Upper lobe of right lung (tissue), 1 donor: ENCODE measurements around the gene VCAN. TPM values are rescaled to one million over a fixed set of nuclear protein-coding genes. Genes with fewer than 3 reads are reported as not detected.

Source experiments
- ATAC-seq: fragments of 200-7000 bp; cut with Tn5 transposase; one replicate; pipeline ENCODE4 v1.9.1; 2020; ENCODE audit warnings: mild to moderate bottlenecking, moderate library complexity
- DNase-seq: peaks from one replicate; pipeline ENCODE4 v3.0.0-alpha.2; 2020
- H3K27ac ChIP-seq: fragments of 200-600 bp; one replicate; pipeline ENCODE4 v1.8.0; 2022
- H3K27me3 ChIP-seq: fragments of 200-600 bp; one replicate; pipeline ENCODE4 v1.8.0; 2022; ENCODE audit warnings: mild to moderate bottlenecking
- H3K36me3 ChIP-seq: fragments of 200-600 bp; one replicate; pipeline ENCODE4 v1.8.0; 2022
- H3K4me1 ChIP-seq: fragments of 200-600 bp; one replicate; pipeline ENCODE4 v1.8.0; 2022
- H3K4me3 ChIP-seq: fragments of 200-600 bp; one replicate; pipeline ENCODE4 v1.8.0; 2022; ENCODE audit warnings: mild to moderate bottlenecking
- H3K9me3 ChIP-seq: fragments of 200-600 bp; one replicate; pipeline ENCODE4 v1.8.0; 2022
- intact Hi-C: fragments of 100-400 bp; cut with DNase I; formaldehyde crosslinking; loops from one replicate; pipeline ENCODE4 v1.11.0; 2022
- total RNA-seq: library from RNA; stranded (reverse); fragmentation: NEBNext Ultra II Directional; extraction: Animal tissue kit (Norgen Biotek cat#: 25700); gene quantifications from one replicate; pipeline ENCODE4 v1.2.1, GENCODE V29; 2021
- TF ChIP-seq, protein P1 (sequence below): fragments of 200-600 bp; IDR thresholded peaks from one replicate; pipeline ENCODE4 v1.8.0; 2022; ENCODE audit warnings: antibody characterized with exemption
- donor health status: DM: no; HTN: yes; CAD: no; lungs with severe emphysema.

The VCAN gene
- total RNA-seq, 1 donor from 2014 or later = 90.0 TPM

DNA sequence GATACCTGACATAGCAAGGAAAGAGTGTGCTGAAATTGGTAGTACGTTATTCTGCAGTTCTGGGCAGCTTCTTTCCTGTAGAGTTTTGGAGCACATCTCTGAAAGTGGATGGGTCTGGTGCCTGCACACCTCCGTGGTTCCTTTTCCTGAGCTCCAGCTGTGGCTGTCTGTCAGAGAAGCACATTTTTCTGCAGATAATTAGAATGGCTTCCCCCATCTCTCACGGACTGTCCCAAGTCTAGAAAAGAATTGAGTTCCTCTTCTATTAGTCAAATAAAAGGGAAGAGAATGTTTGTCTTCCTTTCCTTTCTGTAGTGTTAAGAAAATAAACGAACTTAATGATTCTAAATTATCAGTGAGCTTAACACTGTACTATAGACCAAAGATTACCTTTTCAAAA lies 55.7 kb downstream of the VCAN start:
- no peak for DNase-seq
- H3K27ac ChIP-seq = no peak overlapping the region
- no peaks in the 10 kb centered on the region for H3K27me3 ChIP-seq
- no peaks in the 10 kb centered on the region for H3K9me3 ChIP-seq
- H3K4me3 ChIP-seq = no peak overlapping the region
- intact Hi-C loops = no loop called here
- no peaks in the 10 kb centered on the region for H3K36me3 ChIP-seq
- H3K4me1 ChIP-seq = no peaks in the 10 kb centered on the region
- ATAC-seq = no peak
- TF ChIP-seq, protein P1, sequence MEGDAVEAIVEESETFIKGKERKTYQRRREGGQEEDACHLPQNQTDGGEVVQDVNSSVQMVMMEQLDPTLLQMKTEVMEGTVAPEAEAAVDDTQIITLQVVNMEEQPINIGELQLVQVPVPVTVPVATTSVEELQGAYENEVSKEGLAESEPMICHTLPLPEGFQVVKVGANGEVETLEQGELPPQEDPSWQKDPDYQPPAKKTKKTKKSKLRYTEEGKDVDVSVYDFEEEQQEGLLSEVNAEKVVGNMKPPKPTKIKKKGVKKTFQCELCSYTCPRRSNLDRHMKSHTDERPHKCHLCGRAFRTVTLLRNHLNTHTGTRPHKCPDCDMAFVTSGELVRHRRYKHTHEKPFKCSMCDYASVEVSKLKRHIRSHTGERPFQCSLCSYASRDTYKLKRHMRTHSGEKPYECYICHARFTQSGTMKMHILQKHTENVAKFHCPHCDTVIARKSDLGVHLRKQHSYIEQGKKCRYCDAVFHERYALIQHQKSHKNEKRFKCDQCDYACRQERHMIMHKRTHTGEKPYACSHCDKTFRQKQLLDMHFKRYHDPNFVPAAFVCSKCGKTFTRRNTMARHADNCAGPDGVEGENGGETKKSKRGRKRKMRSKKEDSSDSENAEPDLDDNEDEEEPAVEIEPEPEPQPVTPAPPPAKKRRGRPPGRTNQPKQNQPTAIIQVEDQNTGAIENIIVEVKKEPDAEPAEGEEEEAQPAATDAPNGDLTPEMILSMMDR = no peak

DNA sequence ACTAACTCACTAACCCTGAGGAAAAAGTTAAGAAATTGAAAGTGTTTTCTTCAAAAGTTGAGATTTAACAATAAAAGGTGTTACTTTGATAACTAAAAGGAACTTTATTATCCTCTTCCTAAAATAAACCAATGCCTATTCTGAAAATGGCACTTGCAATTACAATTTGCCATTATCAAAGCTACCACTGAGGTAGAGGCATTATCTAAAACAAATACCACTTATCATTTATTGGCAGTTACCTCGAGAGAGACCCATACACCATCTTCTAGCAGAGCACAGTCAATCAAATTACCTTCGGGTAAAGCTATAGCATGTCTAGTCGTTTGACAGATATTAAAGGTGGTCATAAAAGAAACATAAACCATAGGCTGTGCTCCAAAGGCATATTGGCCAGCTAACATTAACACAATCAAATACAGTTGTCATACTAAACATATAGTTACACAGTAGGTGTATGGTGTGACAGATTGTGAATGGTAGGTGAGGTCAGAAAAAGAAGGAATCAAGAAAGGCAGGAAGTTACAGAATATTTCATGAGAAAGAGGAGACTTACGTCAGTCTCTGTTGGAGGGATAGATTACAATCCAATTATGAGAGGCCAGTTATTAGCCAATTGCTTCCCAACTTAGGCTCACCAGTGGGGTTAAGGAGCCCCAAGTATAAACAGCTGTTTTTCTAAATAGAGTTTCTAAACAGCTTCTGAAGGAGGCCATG lies 56.3 kb downstream of the VCAN start:
- H3K4me1 ChIP-seq = no peaks in the 10 kb centered on the region

DNA sequence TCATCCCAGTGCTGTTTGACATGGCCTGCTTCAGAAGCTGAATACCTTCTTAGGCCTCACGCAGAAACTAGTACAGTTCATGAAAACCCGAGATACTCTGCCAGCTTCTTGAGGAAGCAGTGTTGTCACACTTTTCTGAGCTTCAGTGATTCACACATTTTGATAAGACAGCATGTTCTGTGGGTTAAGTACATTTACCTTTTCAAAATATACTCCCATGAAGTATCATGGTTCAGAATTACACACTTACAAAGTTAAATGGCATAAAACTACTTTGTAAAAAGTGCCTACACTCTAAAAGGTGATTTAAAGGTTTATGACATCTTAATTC lies 56.9 kb downstream of the VCAN start:
- no peak overlapping the region for H3K4me3 ChIP-seq
- no peaks in the 10 kb centered on the region for H3K36me3 ChIP-seq
- H3K4me1 ChIP-seq = no peaks in the 10 kb centered on the region
- no peak overlapping the region for H3K27ac ChIP-seq
- DNase-seq (no peak), ATAC-seq (no peak)
- H3K9me3 ChIP-seq = no peaks in the 10 kb centered on the region
- no peaks in the 10 kb centered on the region for H3K27me3 ChIP-seq
- TF ChIP-seq, protein P1 = no peak
- intact Hi-C loops = no loop called here

More for the DNA sequence above, 56.3 kb downstream of the VCAN start:
- DNase-seq (no peak), ATAC-seq (no peak)
- no peaks in the 10 kb centered on the region for H3K27me3 ChIP-seq
- H3K9me3 ChIP-seq = no peaks in the 10 kb centered on the region
- no peaks in the 10 kb centered on the region for H3K36me3 ChIP-seq
- H3K27ac ChIP-seq = no peak overlapping the region
- no peak overlapping the region for H3K4me3 ChIP-seq
- TF ChIP-seq, protein P1 = no peak
- intact Hi-C loops = no loop called here

DNA sequence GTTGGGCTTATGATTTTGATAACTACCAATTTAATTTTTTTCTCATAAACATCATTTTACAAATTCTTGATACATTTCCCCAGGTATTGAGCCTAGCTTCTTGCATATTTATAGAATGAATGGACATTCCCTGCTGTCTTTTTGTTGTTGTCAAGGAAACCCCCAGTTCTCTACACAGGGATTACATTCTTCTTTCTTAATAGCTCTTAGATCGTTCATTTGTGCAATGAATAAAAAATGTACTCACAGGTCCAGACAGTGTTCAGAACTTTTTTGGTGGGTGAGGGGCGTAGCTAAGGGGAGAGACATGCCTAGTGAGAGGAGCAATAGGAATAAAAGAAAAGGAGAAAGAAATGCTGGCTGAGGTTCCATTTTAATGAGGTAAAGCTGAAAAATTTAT lies 58.6 kb downstream of the VCAN start:
- no peak overlapping the region for H3K27ac ChIP-seq
- no peak overlapping the region for H3K4me3 ChIP-seq
- no peaks in the 10 kb centered on the region for H3K36me3 ChIP-seq
- no peaks in the 10 kb centered on the region for H3K27me3 ChIP-seq
- TF ChIP-seq, protein P1 = no peak
- DNase-seq = no peak
- no peaks in the 10 kb centered on the region for H3K9me3 ChIP-seq
- no peaks in the 10 kb centered on the region for H3K4me1 ChIP-seq
- intact Hi-C loops = no loop called here
- no peak for ATAC-seq

DNA sequence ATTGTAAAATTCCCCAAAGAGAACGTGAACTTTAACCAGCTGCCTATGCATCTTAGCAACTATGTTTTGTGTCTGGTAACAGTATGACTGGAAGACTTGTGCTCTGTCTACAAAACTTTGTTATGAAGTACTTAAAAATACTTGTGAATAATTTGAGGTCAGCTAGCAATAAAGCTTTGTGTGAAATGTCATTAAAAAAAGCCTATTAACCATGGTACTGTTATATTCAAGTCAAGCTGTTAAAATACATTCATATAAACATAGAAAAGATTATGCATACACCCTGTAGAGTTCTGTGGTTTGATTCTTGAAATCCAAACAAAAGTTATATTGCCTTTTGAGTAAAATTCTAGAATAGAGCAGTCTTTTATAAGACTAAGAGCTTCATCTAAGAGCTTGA lies 60.1 kb downstream of the VCAN start:
- Histone ChIP-seq H3K27ac (no peak overlapping the region), H3K4me3 (no peak overlapping the region), H3K36me3 (no peaks in the 10 kb centered on the region), H3K9me3 (no peaks in the 10 kb centered on the region), H3K4me1 (no peaks in the 10 kb centered on the region), H3K27me3 (no peaks in the 10 kb centered on the region)
- ATAC-seq (no peak), DNase-seq (no peak)
- intact Hi-C loops = no loop called here
- TF ChIP-seq, protein P1 = no peak
